HEK293T (cell line): Measurements from ENCODE around the gene LANCL3.

Experiments
- CTCF ChIA-PET: fragments of 350-600 bp; formaldehyde crosslinking; extraction: SDS; loops from one replicate; lab custom pipeline; 2021; ENCODE audit warnings: antibody characterized with exemption, inconsistent platforms; lab: Yijun Ruan, JAX
- POLR2A ChIA-PET: fragments of 350-600 bp; formaldehyde crosslinking; extraction: SDS; loops from one replicate; lab custom pipeline; 2020; ENCODE audit warnings: antibody characterized with exemption, inconsistent platforms; lab: Yijun Ruan, JAX
- DNase-seq: peaks from one replicate; pipeline ENCODE4 v3.0.0; 2012; ENCODE audit warnings: mixed read lengths; ENCODE audit errors: extremely low spot score
- ARNT ChIP-seq: fragments of 450-650 bp; IDR thresholded peaks from 2 replicates; pipeline ENCODE4 v1.6.1; 2017; ENCODE audit warnings: mild to moderate bottlenecking
- BHLHE40 ChIP-seq: fragments of 450-650 bp; IDR thresholded peaks from 2 replicates; pipeline ENCODE4 v1.6.1; 2016; ENCODE audit warnings: mild to moderate bottlenecking, moderate library complexity, borderline replicate concordance
- CTBP1 ChIP-seq: fragments of 450-650 bp; IDR thresholded peaks from 2 replicates; pipeline ENCODE4 v1.6.1; 2016; ENCODE audit warnings: borderline replicate concordance
- ELF4 ChIP-seq: fragments of 450-650 bp; IDR thresholded peaks from 2 replicates; pipeline ENCODE4 v1.6.1; 2017; ENCODE audit warnings: antibody characterized with exemption
- FOXA1 ChIP-seq: fragments of 450-650 bp; IDR thresholded peaks from 2 replicates; pipeline ENCODE4 v1.6.1; 2016; ENCODE audit warnings: mild to moderate bottlenecking
- FOXK2 ChIP-seq: fragments of 450-650 bp; IDR thresholded peaks from 2 replicates; pipeline ENCODE4 v1.6.1; 2016; ENCODE audit warnings: mild to moderate bottlenecking
- FOXM1 ChIP-seq: fragments of 450-650 bp; IDR thresholded peaks from 2 replicates; pipeline ENCODE4 v1.6.1; 2017; ENCODE audit warnings: mild to moderate bottlenecking, borderline replicate concordance
- HDGF ChIP-seq: fragments of 450-650 bp; IDR thresholded peaks from 2 replicates; pipeline ENCODE4 v1.6.1; 2017; ENCODE audit warnings: antibody characterized with exemption, borderline replicate concordance
- L3MBTL2 ChIP-seq: fragments of 450-650 bp; conservative IDR thresholded peaks from 2 replicates; pipeline ENCODE4 v1.6.1; 2016; ENCODE audit warnings: mild to moderate bottlenecking
- LEF1 ChIP-seq: fragments of 450-650 bp; IDR thresholded peaks from 2 replicates; pipeline ENCODE4 v1.6.1; 2017; ENCODE audit warnings: mild to moderate bottlenecking, borderline replicate concordance
- NFRKB ChIP-seq: fragments of 450-650 bp; IDR thresholded peaks from 2 replicates; pipeline ENCODE4 v1.6.1; 2016; ENCODE audit warnings: mild to moderate bottlenecking, moderate library complexity
- PKNOX1 ChIP-seq: fragments of 450-650 bp; IDR thresholded peaks from 2 replicates; pipeline ENCODE4 v1.6.1; 2016
- SP1 ChIP-seq: fragments of 450-650 bp; IDR thresholded peaks from 2 replicates; pipeline ENCODE4 v1.6.1; 2017
- SUZ12 ChIP-seq: fragments of 450-650 bp; IDR thresholded peaks from 2 replicates; pipeline ENCODE4 v1.6.1; 2016; ENCODE audit warnings: mild to moderate bottlenecking
- TARDBP ChIP-seq: fragments of 450-650 bp; IDR thresholded peaks from 2 replicates; pipeline ENCODE4 v1.6.1; 2016
- ZNF384 ChIP-seq: fragments of 450-650 bp; IDR thresholded peaks from 2 replicates; pipeline ENCODE4 v1.6.1; 2016

Gene LANCL3

GRCh38 chrX:37651921-37652452 lies 80.5 kb downstream of the LANCL3 start:
- TF ChIP-seq CTBP1 (no peak), NFRKB (no peak), PKNOX1 (no peak), HDGF (no peak), FOXA1 (no peak), BHLHE40 (no peak), L3MBTL2 (no peak), ARNT (no peak)
- no peak for DNase-seq
- CTCF ChIA-PET, result no interaction called here
- POLR2A ChIA-PET, result no interaction called here

GRCh38 chrX:37652589-37653231 lies 81.2 kb downstream of the LANCL3 start:
- ChIA-PET CTCF (no interaction called here), POLR2A (no interaction called here)
- TF ChIP-seq CTBP1 (no peak), SP1 (no peak), FOXK2 (no peak), HDGF (no peak), LEF1 (no peak)
- DNase-seq, result no peak

GRCh38 chrX:37653397-37654085 lies 82.1 kb downstream of the LANCL3 start:
- TF ChIP-seq SUZ12 (no peak), LEF1 (no peak), NFRKB (no peak), ZNF384 (no peak), FOXM1 (no peak), FOXK2 (no peak), BHLHE40 (no peak), TARDBP (no peak), CTBP1 (no peak), ELF4 (no peak), PKNOX1 (no peak)
- DNase-seq, result no peak
- ChIA-PET POLR2A (no interaction called here), CTCF (no interaction called here)

- CTCF ChIA-PET, result no interaction called here
- no peak for DNase-seq
- TF ChIP-seq L3MBTL2, result no peak
- TF ChIP-seq ELF4, result no peak
- no peak for TF ChIP-seq LEF1
- POLR2A ChIA-PET, result no interaction called here
Observed at GRCh38 chrX:37658343-37659030, 87.0 kb downstream of the LANCL3 start.

- POLR2A ChIA-PET, result no interaction called here
- no peak for DNase-seq
- TF ChIP-seq ZNF384 (no peak), FOXA1 (no peak), CTBP1 (no peak), FOXK2 (no peak), SP1 (no peak), NFRKB (no peak), ARNT (no peak), BHLHE40 (no peak), PKNOX1 (no peak), LEF1 (no peak), FOXM1 (no peak), SUZ12 (no peak), HDGF (no peak), ELF4 (no peak), L3MBTL2 (no peak), TARDBP (no peak)
- CTCF ChIA-PET, result no interaction called here
Observed at GRCh38 chrX:37659047-37659446, 87.6 kb downstream of the LANCL3 start.

- ChIA-PET POLR2A (no interaction called here), CTCF (no interaction called here)
- DNase-seq, result no peak
- no peak for TF ChIP-seq ZNF384
- no peak for TF ChIP-seq SP1
Observed at GRCh38 chrX:37662181-37662580, 90.7 kb downstream of the LANCL3 start.
